Spinal cord (tissue), 10 donors: ENCODE measurements around the gene RND2. TPM values are rescaled to one million over a fixed set of nuclear protein-coding genes. Genes with fewer than 3 reads are reported as not detected.
A peak's percentile ranks its signal among the peaks of the same experiment; 100 is the strongest.

Source experiments
- DNase-seq, 6 donors: peaks; one replicate each; pipeline versions ENCODE4 v3.0.0 to v3.0.0-alpha.2; 2013 to 2015; ENCODE audit warnings: low spot score in 6 of 6, low read depth in 4 of 6
- H3K27ac ChIP-seq: one replicate; pipeline ENCODE4 v1.5.1; 2013; ENCODE audit warnings: low read depth, low read length, control low read depth
- H3K27me3 ChIP-seq: one replicate; pipeline ENCODE4 v1.6.1; 2013; ENCODE audit warnings: low read length; ENCODE audit not compliant: control insufficient read depth, insufficient read depth
- H3K36me3 ChIP-seq: one replicate; pipeline ENCODE4 v1.6.1; 2013; ENCODE audit warnings: low read length; ENCODE audit not compliant: control insufficient read depth, insufficient read depth
- H3K4me1 ChIP-seq: one replicate; pipeline ENCODE4 v1.6.1; 2013; ENCODE audit warnings: low read length; ENCODE audit not compliant: control insufficient read depth, insufficient read depth
- H3K4me3 ChIP-seq: one replicate; pipeline ENCODE4 v1.5.1; 2013; ENCODE audit warnings: low read depth, low read length, control low read depth
- H3K9me3 ChIP-seq: one replicate; pipeline ENCODE4 v1.6.1; 2013; ENCODE audit warnings: low read length; ENCODE audit not compliant: control insufficient read depth, insufficient read depth
- WGBS: methylation state at CpG from one replicate; pipeline ENCODE4 v1.1.5; 2013; ENCODE audit warnings: missing lambda C conversion rate; ENCODE audit not compliant: insufficient coverage; 5-methylcytosine and 5-hydroxymethylcytosine counted together
- polyA plus RNA-seq, 2 donors: library from polyadenylated mRNA; unstranded; fragments of 120-200 nt; gene quantifications; one replicate each; pipeline ENCODE4 v1.2.1, GENCODE V29; 2013; ENCODE audit not compliant: insufficient read length in 2 of 2
- total RNA-seq, 2 donors: library from RNA; depleted of rRNA in 1 of 2; stranded (reverse); fragments of 120-200 nt in 1 of 2; fragments of >200 nt in 1 of 2; gene quantifications; one replicate each; pipeline versions ENCODE4 v1.2.3 to v1.2.4, GENCODE V29; 2013 to 2014
- donor health status: healthy.

RND2 gene
- total and polyA plus RNA-seq, 4 donors, result 19.2 to 86.9 (median 53.6) TPM

GRCh38 chr17:43016216-43016615, 8.8 kb upstream of the RND2 start:
- Histone ChIP-seq H3K9me3 (no peaks in the 10 kb centered on the region), H3K27me3 (no peaks in the 10 kb centered on the region), H3K4me1 (peaks cover 54% of the 10 kb centered on the region), H3K36me3 (peaks cover 58% of the 10 kb centered on the region), H3K4me3 (no peak overlapping the region), H3K27ac (no peak overlapping the region)
- DNase-seq, result no peak
- WGBS, result 94% methylated on average over 7 of the region's 7 CpGs

- Histone ChIP-seq H3K36me3 (peaks cover 46% of the 10 kb centered on the region), H3K4me1 (peaks cover 58% of the 10 kb centered on the region)
Measured at GRCh38 chr17:43018008-43018853, 6.8 kb upstream of the RND2 start.

GRCh38 chr17:43018932-43019331, 6.1 kb upstream of the RND2 start:
- Histone ChIP-seq H3K27ac (no peak overlapping the region), H3K27me3 (no peaks in the 10 kb centered on the region), H3K4me3 (no peak overlapping the region), H3K9me3 (no peaks in the 10 kb centered on the region), H3K4me1 (peaks cover 55% of the 10 kb centered on the region), H3K36me3 (peaks cover 39% of the 10 kb centered on the region)
- no peak for DNase-seq
- no CpG with 5 or more reads among the region's 4 CpGs for WGBS

More at GRCh38 chr17:43018008-43018853, 6.8 kb upstream of the RND2 start:
- H3K9me3 ChIP-seq, result no peaks in the 10 kb centered on the region
- DNase-seq, result peak in 3 of 6 donors; percentile 49 to 87 (median 68)
- H3K4me3 ChIP-seq, result no peak overlapping the region
- no peak overlapping the region for H3K27ac ChIP-seq
- WGBS, result 25% methylated on average over 14 of the region's 19 CpGs
- no peaks in the 10 kb centered on the region for H3K27me3 ChIP-seq

DNA sequence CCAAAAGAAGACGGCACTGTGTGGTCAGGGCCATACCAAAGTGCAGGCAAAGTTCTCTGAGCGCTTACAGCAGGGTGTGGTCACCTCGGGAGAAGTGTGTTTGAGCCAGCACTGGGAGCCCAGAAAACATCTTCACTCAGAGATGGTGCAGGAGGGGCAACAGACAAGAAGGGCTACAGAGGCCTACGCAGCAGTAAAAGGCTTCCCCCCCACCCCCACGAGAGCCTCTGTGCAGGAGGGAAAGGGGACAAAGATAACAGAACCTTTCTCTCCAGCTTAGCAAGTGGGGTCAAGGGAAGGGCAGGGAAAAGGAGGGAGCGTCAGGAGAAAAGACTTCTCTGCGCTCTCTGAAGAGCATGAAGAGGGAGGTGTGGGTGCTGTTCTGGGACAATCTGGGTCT, 5.6 kb upstream of the RND2 start:
- H3K36me3 ChIP-seq, result peaks cover 34% of the 10 kb centered on the region
- peaks cover 56% of the 10 kb centered on the region for H3K4me1 ChIP-seq
- no peaks in the 10 kb centered on the region for H3K9me3 ChIP-seq
- H3K27me3 ChIP-seq, result no peaks in the 10 kb centered on the region
- H3K4me3 ChIP-seq, result no peak overlapping the region
- peak overlapping the region; percentile 2 for H3K27ac ChIP-seq
- 31% methylated on average over 3 of the region's 7 CpGs for WGBS
- no peak for DNase-seq

DNA sequence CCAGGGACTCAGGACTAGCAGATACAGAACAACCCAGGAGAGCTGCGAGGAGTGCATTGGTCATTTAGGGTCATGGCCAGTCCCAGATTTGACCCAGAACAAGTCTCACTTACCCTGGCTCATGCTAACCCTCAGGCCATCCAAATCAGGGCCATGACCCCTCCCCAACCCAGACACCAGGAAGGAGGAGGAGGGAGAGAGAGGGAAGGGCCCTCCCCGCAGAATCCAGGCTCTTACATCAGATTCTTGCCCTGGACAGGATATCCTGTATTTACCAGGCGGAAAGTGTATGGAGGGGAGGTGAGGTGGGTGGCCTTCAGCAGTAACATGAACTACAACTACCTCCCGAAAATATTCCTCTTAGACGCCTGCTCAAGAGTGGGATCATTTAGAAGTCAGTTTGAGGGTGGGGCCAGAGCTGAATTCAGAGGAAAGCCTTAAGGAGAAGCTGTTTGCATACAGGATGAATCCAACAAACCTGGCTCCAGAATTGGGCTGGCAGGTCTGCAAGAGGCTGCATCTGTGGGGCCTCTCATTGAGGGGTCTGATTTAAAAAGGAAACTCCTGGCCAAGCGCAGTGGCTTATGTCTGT, 4.9 kb upstream of the RND2 start:
- Histone ChIP-seq H3K36me3 (peaks cover 32% of the 10 kb centered on the region), H3K9me3 (no peaks in the 10 kb centered on the region), H3K4me1 (peaks cover 61% of the 10 kb centered on the region), H3K27ac (peak overlapping the region; percentile 2), H3K27me3 (no peaks in the 10 kb centered on the region), H3K4me3 (peak overlapping the region; percentile 88)
- 83% methylated on average over 2 of the region's 6 CpGs for whole genome bisulfite sequencing
- DNase-seq, result no peak

DNA sequence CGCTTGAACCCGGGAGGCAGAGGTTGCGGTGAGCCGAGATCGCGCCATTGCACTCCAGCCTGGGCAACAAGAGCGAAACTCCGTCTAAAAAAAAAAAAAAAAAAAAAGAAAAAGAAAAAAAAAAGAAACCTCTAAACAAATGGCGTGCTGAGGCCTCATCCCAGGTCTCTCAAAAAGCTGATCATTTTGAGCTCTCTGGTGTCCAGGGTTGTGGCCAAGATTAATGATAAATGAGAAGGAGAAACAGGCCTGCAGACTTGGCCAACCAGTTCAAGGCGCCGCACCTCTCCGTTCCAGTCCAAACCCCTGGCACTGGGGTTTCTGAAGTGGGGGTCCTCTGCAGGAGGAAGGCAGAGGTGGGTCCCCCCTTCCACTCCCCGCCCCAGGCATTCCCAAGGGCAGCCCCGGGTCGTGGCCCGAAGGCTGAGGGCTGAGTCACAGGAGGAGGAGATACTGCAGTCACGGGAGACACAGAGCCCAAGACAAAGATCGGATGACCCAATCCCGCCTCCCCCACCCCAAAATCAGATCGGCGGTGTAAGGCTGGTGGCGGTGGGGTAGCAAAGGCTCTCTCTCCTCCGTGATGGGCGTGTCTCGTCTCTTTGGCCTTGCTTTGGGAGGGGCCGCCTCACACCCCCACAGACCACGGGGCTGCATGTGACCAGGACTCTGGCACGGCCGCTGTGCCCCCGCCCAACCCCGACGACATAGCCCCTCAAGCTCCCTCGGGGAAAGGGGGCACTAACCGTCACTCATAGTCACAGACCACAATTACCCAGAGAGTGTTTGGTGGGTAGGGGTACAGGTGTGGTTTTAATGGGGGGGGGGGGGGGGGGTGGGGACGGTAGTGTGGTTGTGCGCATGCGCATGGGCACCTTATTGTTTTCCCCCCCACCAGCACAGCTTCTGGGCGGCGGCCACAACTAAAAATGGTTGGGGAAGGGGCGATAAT, 4.0 kb upstream of the RND2 start:
- WGBS, result no CpG with 5 or more reads among the region's 40 CpGs
- peaks cover 22% of the 10 kb centered on the region for H3K36me3 ChIP-seq
- H3K27ac ChIP-seq, result peak overlapping the region; percentile 77
- H3K4me1 ChIP-seq, result peaks cover 60% of the 10 kb centered on the region
- no peaks in the 10 kb centered on the region for H3K9me3 ChIP-seq
- no peaks in the 10 kb centered on the region for H3K27me3 ChIP-seq
- DNase-seq, result peak in 2 of 6 donors; percentile 76 to 83
- H3K4me3 ChIP-seq, result peak overlapping the region; percentile 88

DNA sequence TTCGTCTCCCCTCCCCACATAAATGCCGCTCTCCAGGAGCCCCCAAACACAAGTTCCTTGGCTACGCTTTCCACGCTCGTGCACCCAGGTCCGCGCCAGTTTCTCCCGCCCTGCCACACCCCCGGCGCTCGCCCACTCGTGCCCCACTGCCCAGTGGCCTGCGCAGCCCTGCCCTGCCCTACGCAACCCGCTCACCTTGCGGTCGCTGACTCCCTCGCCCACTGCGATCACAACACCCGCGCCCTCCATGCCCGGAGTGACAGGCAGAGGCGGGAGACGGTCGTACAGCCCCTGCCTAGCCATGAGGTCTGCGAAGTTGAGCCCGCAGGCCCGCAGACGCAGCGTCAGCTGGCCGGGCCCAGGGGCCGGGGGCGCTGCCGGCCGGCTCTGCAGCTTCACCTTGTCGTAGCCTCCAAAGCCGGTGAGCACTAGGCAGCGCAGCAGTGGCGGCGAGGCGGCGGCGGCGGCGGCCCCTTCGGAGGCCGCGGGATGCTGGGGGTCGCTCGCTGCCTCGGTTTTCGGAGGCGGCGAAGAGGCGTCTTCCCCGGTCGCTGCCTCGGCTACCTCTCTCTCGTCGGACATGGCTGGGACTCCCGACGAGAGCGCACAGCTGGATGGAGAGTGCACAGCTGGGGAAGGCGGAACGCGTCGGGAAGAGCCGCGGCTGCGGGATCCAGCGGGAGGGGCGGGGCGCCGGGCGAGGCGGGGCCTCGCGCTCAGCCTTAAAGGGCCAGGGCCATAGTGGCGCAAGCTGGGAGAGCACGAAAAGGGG, 3.1 kb upstream of the RND2 start, which contains the start of gene VAT1:
Gene VAT1, minus strand, starts transcription at position 645 of the 772 bp plus-strand sequence. Its CDS starts 63 bp downstream, at position 582.
- H3K4me1 ChIP-seq, result peaks cover 64% of the 10 kb centered on the region
- under 1% methylated on average over 78 of the region's 80 CpGs for WGBS
- peak within 1 kb of the TSS; percentile 77 for H3K27ac ChIP-seq

DNA sequence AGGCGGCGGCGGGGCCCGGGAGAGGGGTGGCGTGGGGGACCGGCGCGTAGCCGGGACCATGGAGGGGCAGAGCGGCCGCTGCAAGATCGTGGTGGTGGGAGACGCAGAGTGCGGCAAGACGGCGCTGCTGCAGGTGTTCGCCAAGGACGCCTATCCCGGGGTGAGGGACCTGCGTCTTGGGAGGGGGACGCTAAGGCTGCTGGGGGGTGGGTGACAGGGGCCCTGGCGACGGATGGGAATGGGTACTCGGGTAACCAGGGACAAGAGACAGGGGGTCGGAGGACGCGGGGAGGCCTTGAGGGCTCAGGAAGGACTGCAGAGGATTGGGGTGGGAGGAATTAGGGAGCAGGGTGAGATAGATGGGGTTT, 243 bp downstream of the RND2 start:
- Histone ChIP-seq H3K36me3 (peaks cover 21% of the 10 kb centered on the region), H3K9me3 (no peaks in the 10 kb centered on the region), H3K27me3 (no peaks in the 10 kb centered on the region), H3K4me3 (peak overlapping the region; percentile 59), H3K27ac (peak overlapping the region; percentile 40), H3K4me1 (peaks cover 72% of the 10 kb centered on the region)
- DNase-seq, result no peak
- WGBS, result 0% methylated on average over 27 of the region's 27 CpGs

More for the DNA sequence above, 3.1 kb upstream of the RND2 start, which contains the start of gene VAT1:
- Histone ChIP-seq H3K27me3 (no peaks in the 10 kb centered on the region), H3K9me3 (no peaks in the 10 kb centered on the region), H3K36me3 (peaks cover 14% of the 10 kb centered on the region), H3K4me3 (peak within 1 kb of the TSS; percentile 88)
- DNase-seq, result peak in 3 of 6 donors; percentile 69 to 94 (median 93)
